Uterus (tissue), 4 donors: ENCODE measurements around the gene RSAD1. TPM values are rescaled to one million over a fixed set of nuclear protein-coding genes. Genes with fewer than 3 reads are reported as not detected.

Experiments used
- DNase-seq, 2 donors: peaks; one replicate each; pipeline ENCODE4 v3.0.0-alpha.2; 2019 to 2020
- H3K27ac ChIP-seq, 2 donors: fragments of 200-600 bp; sonication (generic); 1 replicate in 1 of 2; 2 replicates in 1 of 2; pipeline ENCODE4 v1.5.1; 2016 to 2018
- H3K27me3 ChIP-seq, 2 donors: fragments of 200-600 bp; sonication (generic); one replicate each; pipeline ENCODE4 v1.5.1; 2018 to 2019; ENCODE audit warnings: control low read depth in 1 of 2
- H3K36me3 ChIP-seq, 2 donors: fragments of 200-600 bp; sonication (generic); one replicate each; pipeline ENCODE4 v1.5.1; 2019; ENCODE audit warnings: control low read depth in 1 of 2
- H3K4me1 ChIP-seq, 2 donors: fragments of 200-600 bp; sonication (generic); one replicate each; pipeline ENCODE4 v1.5.1; 2018 to 2019; ENCODE audit warnings: control low read depth in 1 of 2
- H3K4me3 ChIP-seq, 2 donors: fragments of 200-600 bp; sonication (generic); 1 replicate in 1 of 2; 2 replicates in 1 of 2; pipeline ENCODE4 v1.5.1; 2018 to 2019; ENCODE audit warnings: mild to moderate bottlenecking in 1 of 2
- H3K9me3 ChIP-seq, 2 donors: fragments of 200-600 bp; sonication (generic); one replicate each; pipeline ENCODE4 v1.5.1; 2019; ENCODE audit warnings: control low read depth in 1 of 2
- CTCF ChIP-seq, 4 experiments: fragments of 200-600 bp in 2 of 4; fragments of 450-650 bp in 2 of 4; sonication (generic) in 2 of 4; IDR thresholded peaks; one replicate each; pipeline ENCODE4 v1.5.1; 2016 to 2019; ENCODE audit warnings: antibody characterized with exemption in 4 of 4, mild to moderate bottlenecking in 2 of 4, moderate library complexity in 1 of 4
- POLR2A ChIP-seq, 2 donors: fragments of 450-650 bp; IDR thresholded peaks; one replicate each; pipeline ENCODE4 v1.6.1; 2016; ENCODE audit warnings: antibody characterized with exemption in 2 of 2, mild to moderate bottlenecking in 1 of 2, moderate library complexity in 1 of 2
- intact Hi-C: fragments of 100-400 bp; cut with DNase I; formaldehyde crosslinking; loops from one replicate; pipeline ENCODE4 v1.15.1; 2023; ENCODE audit warnings: low total_unique reads
- total RNA-seq, 4 donors: library from RNA; depleted of rRNA in 3 of 4; stranded (reverse); fragments of >200 nt in 3 of 4; gene quantifications; one replicate each; pipeline versions ENCODE4 v1.1.0 to v1.2.4, GENCODE V29; 2014 to 2023
- donor health status: DM: yes; HTN: yes; CAD: no.

Gene RSAD1
- total RNA-seq, 4 donors from 2014 or later: 12.9 to 42.6 (median 30.7) TPM

GRCh38 chr17:50448643-50449042 lies 30.0 kb upstream of the RSAD1 start:
- DNase-seq: no peak
- intact Hi-C loops: no loop called here
- H3K27me3 ChIP-seq: no peaks in the 10 kb centered on the region
- H3K27ac ChIP-seq: no peak overlapping the region
- no peaks in the 10 kb centered on the region for H3K36me3 ChIP-seq
- H3K4me3 ChIP-seq: no peak overlapping the region
- H3K9me3 ChIP-seq: no peaks in the 10 kb centered on the region
- H3K4me1 ChIP-seq: no peaks in the 10 kb centered on the region
- TF ChIP-seq POLR2A (IDR thresholded peaks at IDR 0.05) (no peak), CTCF (IDR thresholded peaks at IDR 0.05) (no peak)

- Histone ChIP-seq H3K9me3 (no peaks in the 10 kb centered on the region), H3K4me1 (no peaks in the 10 kb centered on the region), H3K27me3 (no peaks in the 10 kb centered on the region), H3K4me3 (no peak overlapping the region), H3K36me3 (no peaks in the 10 kb centered on the region), H3K27ac (no peak overlapping the region)
- DNase-seq: no peak
- no peak for TF ChIP-seq POLR2A (IDR thresholded peaks at IDR 0.05)
- TF ChIP-seq CTCF (IDR thresholded peaks at IDR 0.05): no peak
- intact Hi-C loops: no loop called here
These were observed 26.6 kb upstream of the RSAD1 start for GRCh38 chr17:50451943-50452629.

GRCh38 chr17:50452630-50453300 lies 25.9 kb upstream of the RSAD1 start:
- Histone ChIP-seq H3K27ac (no peak overlapping the region), H3K9me3 (no peaks in the 10 kb centered on the region), H3K4me3 (no peak overlapping the region), H3K4me1 (no peaks in the 10 kb centered on the region), H3K27me3 (no peaks in the 10 kb centered on the region), H3K36me3 (no peaks in the 10 kb centered on the region)
- no peak for DNase-seq
- intact Hi-C loops: no loop called here
- no peak for TF ChIP-seq POLR2A (IDR thresholded peaks at IDR 0.05)

GRCh38 chr17:50453901-50454300 lies 24.8 kb upstream of the RSAD1 start:
- no peaks in the 10 kb centered on the region for H3K36me3 ChIP-seq
- no peak overlapping the region for H3K4me3 ChIP-seq
- intact Hi-C loops: no loop called here
- no peaks in the 10 kb centered on the region for H3K9me3 ChIP-seq
- no peaks in the 10 kb centered on the region for H3K27me3 ChIP-seq
- no peak overlapping the region for H3K27ac ChIP-seq
- H3K4me1 ChIP-seq: no peaks in the 10 kb centered on the region
- DNase-seq: no peak
- TF ChIP-seq CTCF (IDR thresholded peaks at IDR 0.05) (no peak), POLR2A (IDR thresholded peaks at IDR 0.05) (no peak)

- DNase-seq: no peak
- intact Hi-C loops: no loop called here
These were observed 21.0 kb upstream of the RSAD1 start for GRCh38 chr17:50457621-50458020.

More at GRCh38 chr17:50457621-50458020, 21.0 kb upstream of the RSAD1 start:
- Histone ChIP-seq H3K4me1 (no peaks in the 10 kb centered on the region), H3K4me3 (no peak overlapping the region), H3K27me3 (no peaks in the 10 kb centered on the region), H3K9me3 (no peaks in the 10 kb centered on the region), H3K27ac (no peak overlapping the region), H3K36me3 (no peaks in the 10 kb centered on the region)
- TF ChIP-seq POLR2A (IDR thresholded peaks at IDR 0.05): no peak
- no peak for TF ChIP-seq CTCF (IDR thresholded peaks at IDR 0.05)
